Panc1 (cell line): ENCODE measurements around the gene ITGB4. TPM values are rescaled to one million over a fixed set of nuclear protein-coding genes. Genes with fewer than 3 reads are reported as not detected.

Source experiments
- ATAC-seq: fragments of 200-7000 bp; cut with Tn5 transposase; 2 replicates; pipeline ENCODE4 v1.9.1; 2020; ENCODE audit warnings: mild to moderate bottlenecking, moderate library complexity
- BruUV-seq: library from RNA; stranded (reverse); fragments of 400-500 nt; replicated peaks from 2 replicates; lab custom pipeline; 2021; lab: Mats Ljungman, UMichigan
- CTCF ChIA-PET: fragments of 300-600 bp; sonication (Branson Sonifier 250); formaldehyde crosslinking; loops from one replicate; lab custom pipeline; 2022; ENCODE audit warnings: antibody characterized with exemption; lab: Charles Lee
- POLR2A ChIA-PET: fragments of 300-600 bp; sonication (Branson Sonifier 250); formaldehyde crosslinking; loops from one replicate; lab custom pipeline; 2022; ENCODE audit warnings: antibody characterized with exemption; lab: Charles Lee
- DNase-seq: peaks from one replicate; pipeline ENCODE4 v3.0.0-alpha.2; 2010; ENCODE audit warnings: low read depth, low spot score
- H3K27ac ChIP-seq: 2 replicates; pipeline ENCODE4 v1.5.1; 2011; ENCODE audit warnings: mild to moderate bottlenecking, low read length, inconsistent platforms
- H3K27me3 ChIP-seq: fragments of 200-500 bp; sonication (Bioruptor generic); 2 replicates; pipeline ENCODE4 v1.6.0; 2014; ENCODE audit warnings: low read length, inconsistent platforms; ENCODE audit not compliant: control insufficient read depth, insufficient read depth
- H3K36me3 ChIP-seq: fragments of 200-500 bp; sonication (Bioruptor generic); 2 replicates; pipeline ENCODE4 v1.5.1; 2014; ENCODE audit warnings: inconsistent platforms, mild to moderate bottlenecking, low read length, moderate library complexity; ENCODE audit not compliant: control insufficient read depth, insufficient read depth
- H3K4me1 ChIP-seq: 2 replicates; pipeline ENCODE4 v1.5.1; 2011; ENCODE audit warnings: inconsistent platforms, mild to moderate bottlenecking, low read length, moderate library complexity; ENCODE audit not compliant: control insufficient read depth, insufficient read depth
- H3K4me3 ChIP-seq, 2 experiments: 2 replicates each; pipeline ENCODE4 v1.5.1; 2011 to 2012; ENCODE audit warnings: low read depth in 2 of 2, low read length in 2 of 2, mild to moderate bottlenecking in 2 of 2, inconsistent platforms in 1 of 2, moderate library complexity in 1 of 2
- H3K9me3 ChIP-seq: fragments of 200-500 bp; sonication (Bioruptor generic); 2 replicates; pipeline ENCODE4 v1.5.1; 2014; ENCODE audit warnings: low read depth, mild to moderate bottlenecking, inconsistent platforms, low read length, moderate library complexity; ENCODE audit not compliant: control insufficient read depth, insufficient read depth
- POLR2AphosphoS5 ChIP-seq: IDR thresholded peaks from 2 replicates; pipeline ENCODE4 v1.6.1; 2012; ENCODE audit warnings: mild to moderate bottlenecking, low read depth, low read length, moderate library complexity
- SIN3A ChIP-seq: IDR thresholded peaks from 2 replicates; pipeline ENCODE4 v1.6.1; 2012; ENCODE audit warnings: low read depth, mild to moderate bottlenecking, low read length, moderate library complexity, borderline replicate concordance; ENCODE audit not compliant: insufficient read depth
- TCF7L2 ChIP-seq: IDR thresholded peaks from 2 replicates; pipeline ENCODE4 v1.6.1; 2011; ENCODE audit warnings: mild to moderate bottlenecking, low read depth, low read length, inconsistent platforms
- in situ Hi-C: cut with HindIII; loops from 2 replicates; pipeline ENCODE4 v1.10.0; 2016; ENCODE audit warnings: low sequenced_read_pairs, low pct_unique_long_range_greater_than_20kb
- intact Hi-C: fragments of 100-400 bp; cut with micrococcal nuclease; formaldehyde crosslinking; loops from one replicate; pipeline ENCODE4 v1.10.0; 2022; ENCODE audit not compliant: unreplicated experiment
- total RNA-seq: library from RNA; stranded (reverse); gene quantifications from one replicate; pipeline ENCODE4 v1.2.1, GENCODE V29; 2021; ENCODE audit not compliant: unreplicated experiment
- TF ChIP-seq, protein P1 (sequence below), 2 experiments: IDR thresholded peaks; 2 replicates each; pipeline ENCODE4 v1.6.1; 2011 to 2012; ENCODE audit warnings: low read depth in 2 of 2, control low read depth in 1 of 2, low read length in 1 of 2, mild to moderate bottlenecking in 1 of 2, moderate library complexity in 1 of 2; ENCODE audit not compliant: insufficient read depth in 1 of 2
- TF ChIP-seq, protein P2 (sequence below): fragments of 450-650 bp; IDR thresholded peaks from 2 replicates; pipeline ENCODE4 v1.5.1; 2017; ENCODE audit warnings: mild to moderate bottlenecking

ITGB4 gene
- total RNA-seq, 1 experiment from 2014 or later = 100 TPM

DNA sequence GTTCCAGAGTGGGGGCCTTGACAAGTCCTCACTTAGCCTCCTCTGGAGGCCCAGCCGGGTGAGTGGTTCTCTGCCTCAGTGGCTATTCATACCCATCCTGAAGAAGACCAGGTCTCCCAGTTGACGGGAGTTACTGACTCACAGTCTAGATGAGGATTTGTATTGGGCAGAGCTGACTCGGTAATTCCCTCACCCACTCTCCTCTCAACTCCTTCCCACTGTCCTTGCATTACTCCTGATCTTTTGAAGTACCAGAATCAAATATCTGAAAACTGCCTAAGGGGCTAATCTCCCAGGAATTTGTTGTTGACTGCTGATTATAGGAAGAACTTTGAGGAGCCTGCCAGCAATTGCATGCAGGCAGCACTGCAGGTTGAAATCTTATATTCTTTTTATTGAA lies 40.0 kb upstream of the ITGB4 start:
- in situ Hi-C loops = loop anchor here (5.0 kb wide), 1 partner anchor 66 kb away; no protein-coding TSS in a partner anchor
- CTCF ChIA-PET = interaction anchor here (0.8 to 1.9 kb wide), 2 partner anchors 11 to 66 kb away, joined by 3 to 5 read pairs; no protein-coding TSS in a partner anchor
- H3K27me3 ChIP-seq = no peaks in the 10 kb centered on the region
- ATAC-seq (peak; percentile 49; the same call in 1 of the 2 replicates), DNase-seq (no peak)
- TF ChIP-seq, protein P1, sequence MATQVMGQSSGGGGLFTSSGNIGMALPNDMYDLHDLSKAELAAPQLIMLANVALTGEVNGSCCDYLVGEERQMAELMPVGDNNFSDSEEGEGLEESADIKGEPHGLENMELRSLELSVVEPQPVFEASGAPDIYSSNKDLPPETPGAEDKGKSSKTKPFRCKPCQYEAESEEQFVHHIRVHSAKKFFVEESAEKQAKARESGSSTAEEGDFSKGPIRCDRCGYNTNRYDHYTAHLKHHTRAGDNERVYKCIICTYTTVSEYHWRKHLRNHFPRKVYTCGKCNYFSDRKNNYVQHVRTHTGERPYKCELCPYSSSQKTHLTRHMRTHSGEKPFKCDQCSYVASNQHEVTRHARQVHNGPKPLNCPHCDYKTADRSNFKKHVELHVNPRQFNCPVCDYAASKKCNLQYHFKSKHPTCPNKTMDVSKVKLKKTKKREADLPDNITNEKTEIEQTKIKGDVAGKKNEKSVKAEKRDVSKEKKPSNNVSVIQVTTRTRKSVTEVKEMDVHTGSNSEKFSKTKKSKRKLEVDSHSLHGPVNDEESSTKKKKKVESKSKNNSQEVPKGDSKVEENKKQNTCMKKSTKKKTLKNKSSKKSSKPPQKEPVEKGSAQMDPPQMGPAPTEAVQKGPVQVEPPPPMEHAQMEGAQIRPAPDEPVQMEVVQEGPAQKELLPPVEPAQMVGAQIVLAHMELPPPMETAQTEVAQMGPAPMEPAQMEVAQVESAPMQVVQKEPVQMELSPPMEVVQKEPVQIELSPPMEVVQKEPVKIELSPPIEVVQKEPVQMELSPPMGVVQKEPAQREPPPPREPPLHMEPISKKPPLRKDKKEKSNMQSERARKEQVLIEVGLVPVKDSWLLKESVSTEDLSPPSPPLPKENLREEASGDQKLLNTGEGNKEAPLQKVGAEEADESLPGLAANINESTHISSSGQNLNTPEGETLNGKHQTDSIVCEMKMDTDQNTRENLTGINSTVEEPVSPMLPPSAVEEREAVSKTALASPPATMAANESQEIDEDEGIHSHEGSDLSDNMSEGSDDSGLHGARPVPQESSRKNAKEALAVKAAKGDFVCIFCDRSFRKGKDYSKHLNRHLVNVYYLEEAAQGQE (IDR thresholded peaks at IDR 0.05; ENCODE audit: insufficient read depth in 1 of 2, low read depth in 2 of 2, low read length in 1 of 2) = no peak
- TF ChIP-seq SIN3A (no peak), TCF7L2 (no peak), POLR2AphosphoS5 (no peak)
- TF ChIP-seq, protein P2, sequence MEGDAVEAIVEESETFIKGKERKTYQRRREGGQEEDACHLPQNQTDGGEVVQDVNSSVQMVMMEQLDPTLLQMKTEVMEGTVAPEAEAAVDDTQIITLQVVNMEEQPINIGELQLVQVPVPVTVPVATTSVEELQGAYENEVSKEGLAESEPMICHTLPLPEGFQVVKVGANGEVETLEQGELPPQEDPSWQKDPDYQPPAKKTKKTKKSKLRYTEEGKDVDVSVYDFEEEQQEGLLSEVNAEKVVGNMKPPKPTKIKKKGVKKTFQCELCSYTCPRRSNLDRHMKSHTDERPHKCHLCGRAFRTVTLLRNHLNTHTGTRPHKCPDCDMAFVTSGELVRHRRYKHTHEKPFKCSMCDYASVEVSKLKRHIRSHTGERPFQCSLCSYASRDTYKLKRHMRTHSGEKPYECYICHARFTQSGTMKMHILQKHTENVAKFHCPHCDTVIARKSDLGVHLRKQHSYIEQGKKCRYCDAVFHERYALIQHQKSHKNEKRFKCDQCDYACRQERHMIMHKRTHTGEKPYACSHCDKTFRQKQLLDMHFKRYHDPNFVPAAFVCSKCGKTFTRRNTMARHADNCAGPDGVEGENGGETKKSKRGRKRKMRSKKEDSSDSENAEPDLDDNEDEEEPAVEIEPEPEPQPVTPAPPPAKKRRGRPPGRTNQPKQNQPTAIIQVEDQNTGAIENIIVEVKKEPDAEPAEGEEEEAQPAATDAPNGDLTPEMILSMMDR = no peak
- 0 out of 2 replicates have a peak, but pooled peaks cover 3% of the 10 kb centered on the region for H3K36me3 ChIP-seq
- no peaks in the 10 kb centered on the region for H3K9me3 ChIP-seq
- intact Hi-C loops = no loop called here
- no peak overlapping the region for H3K4me3 ChIP-seq
- H3K27ac ChIP-seq = peak overlapping the region; percentile 66
- POLR2A ChIA-PET = interaction anchor here (0.9 kb wide), 1 partner anchor 13 kb away, joined by 3 read pairs; no protein-coding TSS in a partner anchor
- H3K4me1 ChIP-seq = peaks cover 40% of the 10 kb centered on the region
- BruUV-seq = no TSS peak

DNA sequence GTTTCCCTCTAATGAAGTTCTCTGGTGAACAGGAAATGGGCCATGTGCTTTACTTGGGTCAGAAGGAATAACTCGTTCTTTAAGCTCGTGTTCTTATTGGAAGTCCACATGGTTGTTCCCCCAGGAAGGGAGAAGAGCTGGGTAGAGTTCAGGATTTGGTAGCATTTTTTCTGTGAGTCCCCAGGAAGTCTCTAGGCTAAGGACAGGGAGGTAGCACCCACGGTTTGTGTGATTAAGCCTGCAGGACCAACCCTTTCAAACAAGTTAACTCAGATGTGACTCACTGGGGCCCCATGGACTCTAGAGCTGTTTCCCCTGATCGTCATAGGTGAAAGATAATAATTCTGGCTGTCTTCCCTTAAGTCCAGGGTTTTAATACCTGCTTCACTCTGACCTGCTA lies 37.7 kb upstream of the ITGB4 start:
- peaks cover 40% of the 10 kb centered on the region for H3K4me1 ChIP-seq
- TF ChIP-seq POLR2AphosphoS5 = no peak
- TF ChIP-seq, protein P2 = no peak
- no peak for TF ChIP-seq TCF7L2
- peak overlapping the region; percentile 63 for H3K27ac ChIP-seq
- DNase-seq (peak; percentile 25), ATAC-seq (peak; percentile 79)
- H3K27me3 ChIP-seq = no peaks in the 10 kb centered on the region
- CTCF ChIA-PET = interaction anchor here (0.6 to 0.7 kb wide), 3 partner anchors 25 to 97 kb away, joined by 3 to 4 read pairs (median 4); no protein-coding TSS in a partner anchor
- in situ Hi-C loops (loop anchor here (5.0 kb wide), 1 partner anchor 64 kb away; no protein-coding TSS in a partner anchor), intact Hi-C loops (no loop called here)
- no TSS peak for BruUV-seq
- H3K9me3 ChIP-seq = no peaks in the 10 kb centered on the region
- H3K4me3 ChIP-seq = no peak overlapping the region
- POLR2A ChIA-PET = interaction anchor here (0.5 kb wide), 1 partner anchor 14 kb away, joined by 5 read pairs; no protein-coding TSS in a partner anchor
- no peaks in the 10 kb centered on the region for H3K36me3 ChIP-seq
